Measurements from ENCODE around the gene ERBB3. TPM values are rescaled to one million over a fixed set of nuclear protein-coding genes. Genes with fewer than 3 reads are reported as not detected.

Gene ERBB3
- total RNA-seq, 1 experiment from 2014 or later, result 32.4 TPM

GRCh38 chr12:56128670-56129205 lies 48.8 kb downstream of the ERBB3 start:
- peak; percentile 65 for DNase-seq
- Histone ChIP-seq H3K36me3 (replicated peaks; ENCODE audit: control insufficient read depth, insufficient read depth, low read length) (peaks cover 27% of the 10 kb centered on the region), H3K4me3 (ENCODE audit: insufficient read depth, low read depth, low read length) (peak overlapping the region; percentile 88), H3K27me3 (ENCODE audit: control insufficient read depth, insufficient read depth, low read length) (no peaks in the 10 kb centered on the region)

DNA sequence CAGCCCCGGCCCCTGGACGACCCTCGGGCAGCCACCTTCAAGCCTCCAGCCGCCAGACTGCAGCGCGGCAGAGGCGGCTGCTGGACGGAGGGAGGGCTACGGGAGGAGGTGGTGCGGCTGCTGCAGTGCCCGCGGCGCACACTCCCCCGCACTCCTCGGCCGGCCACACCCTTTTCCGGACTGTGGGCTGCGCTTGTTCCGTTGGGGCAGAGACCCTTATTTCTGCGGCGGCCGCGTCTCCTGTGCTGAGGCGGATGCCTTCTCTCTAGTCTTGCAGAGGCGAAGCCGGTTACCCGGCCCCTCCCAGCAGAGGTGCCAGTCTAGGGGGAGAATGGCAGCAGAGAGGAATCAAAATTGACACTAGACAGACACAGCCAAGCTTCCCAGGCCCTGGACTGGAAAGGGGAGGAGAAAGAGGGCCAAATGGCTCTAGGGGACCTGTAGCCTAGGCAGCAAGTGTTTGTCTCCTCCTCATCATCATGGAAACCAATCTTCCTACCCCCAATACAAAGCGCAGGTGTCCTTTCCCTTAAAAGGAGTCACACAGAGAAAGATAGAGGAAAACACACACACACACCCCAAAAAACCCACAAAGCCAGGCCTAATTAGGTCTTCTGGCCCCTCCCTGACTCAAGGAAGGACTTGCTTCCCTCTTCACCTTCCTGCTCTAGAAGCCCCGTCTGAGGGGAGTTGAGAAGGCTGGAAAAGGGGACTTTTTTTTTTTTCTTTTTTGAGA lies 49.4 kb downstream of the ERBB3 start:
- H3K4me3 ChIP-seq (ENCODE audit: insufficient read depth, low read depth, low read length), result peak overlapping the region; percentile 88
- peaks cover 33% of the 10 kb centered on the region for H3K36me3 ChIP-seq (replicated peaks; ENCODE audit: control insufficient read depth, insufficient read depth, low read length)
- DNase-seq, result peak; percentile 86
- no peaks in the 10 kb centered on the region for H3K27me3 ChIP-seq (ENCODE audit: control insufficient read depth, insufficient read depth, low read length)

- no peaks in the 10 kb centered on the region for H3K27me3 ChIP-seq (ENCODE audit: control insufficient read depth, insufficient read depth, low read length)
- peak; percentile 15 for DNase-seq
- H3K36me3 ChIP-seq (replicated peaks; ENCODE audit: control insufficient read depth, insufficient read depth, low read length), result peaks cover 34% of the 10 kb centered on the region
- H3K4me3 ChIP-seq (ENCODE audit: insufficient read depth, low read depth, low read length), result no peak overlapping the region
Observed at GRCh38 chr12:56129942-56130495, 50.1 kb downstream of the ERBB3 start.

- Histone ChIP-seq H3K27me3 (ENCODE audit: control insufficient read depth, insufficient read depth, low read length) (no peaks in the 10 kb centered on the region), H3K4me3 (ENCODE audit: insufficient read depth, low read depth, low read length) (no peak overlapping the region), H3K36me3 (replicated peaks; ENCODE audit: control insufficient read depth, insufficient read depth, low read length) (peaks cover 34% of the 10 kb centered on the region)
- no peak for DNase-seq
Observed at GRCh38 chr12:56130876-56131275, 50.9 kb downstream of the ERBB3 start.

DNA sequence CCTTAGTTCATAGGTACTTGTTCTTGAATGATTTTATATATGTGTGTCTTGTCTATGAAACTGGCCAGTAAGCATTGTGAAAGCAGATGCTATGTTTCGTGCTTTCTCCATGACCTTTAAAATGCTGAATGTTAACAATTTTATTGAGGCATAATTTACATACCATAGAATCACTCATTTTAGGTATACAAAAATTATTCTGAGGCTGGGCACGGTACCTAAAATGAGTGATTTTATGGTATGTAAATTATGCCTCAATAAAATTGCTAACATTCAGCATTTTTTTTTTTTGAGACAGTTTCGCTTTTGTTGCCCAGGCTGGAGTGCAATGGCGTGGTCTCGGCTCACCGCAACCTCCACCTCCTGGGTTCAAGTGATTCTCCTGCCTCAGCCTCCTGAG lies 54.9 kb downstream of the ERBB3 start:
- Histone ChIP-seq H3K27me3 (ENCODE audit: control insufficient read depth, insufficient read depth, low read length) (no peaks in the 10 kb centered on the region), H3K4me3 (ENCODE audit: insufficient read depth, low read depth, low read length) (no peak overlapping the region), H3K36me3 (replicated peaks; ENCODE audit: control insufficient read depth, insufficient read depth, low read length) (peaks cover 54% of the 10 kb centered on the region)
- no peak for DNase-seq

DNA sequence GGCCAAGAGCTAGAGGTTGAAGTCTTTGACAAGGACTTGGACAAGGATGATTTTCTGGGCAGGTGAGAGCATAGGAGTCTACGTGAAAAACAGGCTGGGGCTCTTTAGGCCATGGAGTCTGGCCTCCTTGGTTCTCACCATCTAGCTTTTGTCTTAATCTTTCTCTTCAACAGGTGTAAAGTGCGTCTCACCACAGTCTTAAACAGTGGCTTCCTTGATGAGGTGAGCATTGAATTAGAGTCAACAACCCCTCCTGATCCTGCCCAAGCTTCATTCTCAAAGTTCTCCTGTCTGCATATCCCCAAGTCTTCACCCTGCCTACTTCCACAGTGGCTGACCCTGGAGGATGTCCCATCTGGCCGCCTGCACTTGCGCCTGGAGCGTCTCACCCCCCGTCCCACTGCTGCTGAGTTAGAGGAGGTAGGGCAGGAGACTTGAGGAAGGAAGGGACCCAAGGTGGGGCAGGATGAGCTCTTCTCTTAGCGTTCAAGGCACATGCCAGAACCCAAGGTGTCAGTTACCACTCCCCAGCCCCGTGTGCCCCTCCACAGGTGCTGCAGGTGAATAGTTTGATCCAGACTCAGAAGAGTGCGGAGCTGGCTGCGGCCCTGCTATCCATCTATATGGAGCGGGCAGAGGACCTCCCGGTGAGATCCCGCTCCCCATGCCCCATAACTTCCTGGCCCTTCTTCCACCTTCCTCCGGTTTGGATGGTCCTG lies 58.0 kb downstream of the ERBB3 start:
- peaks cover 45% of the 10 kb centered on the region for H3K36me3 ChIP-seq (replicated peaks; ENCODE audit: control insufficient read depth, insufficient read depth, low read length)
- no peak overlapping the region for H3K4me3 ChIP-seq (ENCODE audit: insufficient read depth, low read depth, low read length)
- no peaks in the 10 kb centered on the region for H3K27me3 ChIP-seq (ENCODE audit: control insufficient read depth, insufficient read depth, low read length)
- DNase-seq, result no peak

GRCh38 chr12:56141946-56142784 lies 62.2 kb downstream of the ERBB3 start:
- Histone ChIP-seq H3K27me3 (ENCODE audit: control insufficient read depth, insufficient read depth, low read length) (no peaks in the 10 kb centered on the region), H3K36me3 (replicated peaks; ENCODE audit: control insufficient read depth, insufficient read depth, low read length) (peaks cover 44% of the 10 kb centered on the region), H3K4me3 (ENCODE audit: insufficient read depth, low read depth, low read length) (no peak overlapping the region)
- DNase-seq, result no peak

DNA sequence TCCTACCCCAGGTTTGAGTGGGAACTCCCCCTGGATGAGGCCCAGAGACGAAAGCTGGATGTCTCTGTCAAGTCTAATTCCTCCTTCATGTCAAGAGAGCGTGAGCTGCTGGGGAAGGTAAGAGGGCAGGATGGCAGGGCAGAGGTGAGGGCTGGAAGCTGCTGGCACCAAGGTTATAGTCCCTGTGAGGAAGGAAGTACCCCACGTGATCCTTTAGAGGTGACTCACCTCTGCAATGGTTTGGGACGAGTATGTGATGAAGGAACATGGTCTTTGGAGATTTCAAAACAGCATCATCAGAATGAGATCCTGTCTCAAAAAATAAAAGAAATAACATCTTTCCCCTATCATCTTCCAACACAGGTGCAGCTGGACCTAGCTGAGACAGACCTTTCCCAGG lies 63.3 kb downstream of the ERBB3 start:
- Histone ChIP-seq H3K4me3 (ENCODE audit: insufficient read depth, low read depth, low read length) (no peak overlapping the region), H3K36me3 (replicated peaks; ENCODE audit: control insufficient read depth, insufficient read depth, low read length) (peaks cover 36% of the 10 kb centered on the region), H3K27me3 (ENCODE audit: control insufficient read depth, insufficient read depth, low read length) (no peaks in the 10 kb centered on the region)
- DNase-seq, result no peak

DNA sequence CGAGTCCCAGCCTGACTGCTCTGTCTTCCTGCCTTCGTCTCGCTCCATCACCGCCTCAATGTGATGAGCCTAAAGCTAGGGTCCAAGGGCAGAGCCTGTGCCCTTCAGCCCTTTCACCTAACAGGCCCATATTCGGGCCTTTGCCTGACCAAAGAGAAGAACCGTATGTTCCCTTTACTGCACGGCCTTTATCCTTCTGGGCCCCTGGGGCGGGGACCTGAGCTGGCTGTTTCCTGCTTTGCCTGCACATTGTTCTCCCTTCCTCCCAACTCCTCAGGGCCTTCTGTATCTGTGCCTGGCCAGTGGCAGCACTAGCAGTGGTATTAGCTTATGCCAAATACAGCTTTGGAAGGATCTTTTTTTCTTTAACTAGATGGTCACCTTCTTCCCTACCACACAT lies 63.9 kb downstream of the ERBB3 start:
- DNase-seq, result no peak
- H3K36me3 ChIP-seq (replicated peaks; ENCODE audit: control insufficient read depth, insufficient read depth, low read length), result peaks cover 29% of the 10 kb centered on the region
- H3K4me3 ChIP-seq (ENCODE audit: insufficient read depth, low read depth, low read length), result no peak overlapping the region
- no peaks in the 10 kb centered on the region for H3K27me3 ChIP-seq (ENCODE audit: control insufficient read depth, insufficient read depth, low read length)

DNA sequence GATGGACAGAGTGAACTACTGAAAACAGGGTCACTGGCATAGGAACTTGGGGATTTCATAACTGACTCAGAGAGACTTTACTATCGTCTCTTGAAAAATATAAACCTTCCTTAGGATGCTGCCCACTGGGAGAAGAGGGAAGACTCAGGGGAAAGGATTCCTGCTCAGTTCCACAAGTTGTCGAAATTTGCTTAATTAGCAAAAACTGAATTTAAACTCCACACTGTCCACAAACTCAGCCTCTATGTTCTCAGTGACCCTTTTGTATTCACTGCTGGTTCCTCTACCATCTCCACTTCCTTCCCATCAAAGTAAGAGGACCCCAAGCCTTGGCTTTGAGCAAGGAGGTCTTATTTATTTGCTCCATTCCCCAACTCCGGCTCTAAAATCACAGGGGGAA lies 65.3 kb downstream of the ERBB3 start:
- Histone ChIP-seq H3K36me3 (replicated peaks; ENCODE audit: control insufficient read depth, insufficient read depth, low read length) (peaks cover 26% of the 10 kb centered on the region), H3K27me3 (ENCODE audit: control insufficient read depth, insufficient read depth, low read length) (no peaks in the 10 kb centered on the region), H3K4me3 (ENCODE audit: insufficient read depth, low read depth, low read length) (no peak overlapping the region)
- DNase-seq, result no peak

DNA sequence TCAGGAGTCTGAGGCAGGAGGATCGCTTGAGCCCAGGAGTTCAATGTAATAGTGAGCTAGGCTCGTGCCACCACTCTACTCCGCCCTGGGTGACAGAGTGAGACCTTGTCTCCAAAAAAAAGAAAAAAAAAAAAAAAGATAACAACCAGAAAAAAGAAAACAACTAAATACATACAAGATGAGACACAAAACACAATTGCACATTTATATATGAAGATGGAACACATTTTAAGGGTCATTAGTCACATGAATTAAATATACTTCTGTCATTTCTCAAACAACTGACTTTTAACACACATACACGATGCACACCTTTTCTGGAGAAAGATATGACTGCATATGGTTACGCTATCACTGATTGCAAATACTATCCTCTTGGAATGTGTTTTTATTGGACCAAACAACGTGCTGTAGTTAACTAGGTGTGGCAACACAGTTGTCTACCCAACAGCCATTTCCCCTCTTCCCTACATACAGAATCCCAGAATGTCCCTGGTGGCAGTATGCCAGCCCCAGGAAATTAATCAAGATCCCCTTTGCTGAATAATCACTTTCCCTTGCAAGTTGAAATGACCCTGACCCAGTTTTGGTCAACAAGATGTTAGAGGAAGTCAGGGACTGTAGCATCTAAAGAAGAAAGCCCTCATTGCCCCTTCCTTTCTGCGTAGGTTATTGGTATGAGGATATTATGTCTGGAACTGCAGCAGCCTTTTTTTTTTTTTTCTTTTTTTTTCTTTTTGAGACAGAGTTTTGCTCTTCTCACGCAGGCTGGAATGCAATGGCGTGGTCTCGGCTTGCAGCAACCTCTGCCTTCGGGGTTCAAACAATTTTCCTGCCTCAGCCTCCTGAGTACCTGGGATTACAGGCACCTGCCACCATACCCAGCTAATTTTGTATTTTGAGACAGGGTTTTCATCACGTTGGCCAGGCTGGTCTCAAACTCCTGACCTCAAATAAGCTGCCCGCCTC lies 66.8 kb downstream of the ERBB3 start:
- Histone ChIP-seq H3K27me3 (ENCODE audit: control insufficient read depth, insufficient read depth, low read length) (no peaks in the 10 kb centered on the region), H3K36me3 (replicated peaks; ENCODE audit: control insufficient read depth, insufficient read depth, low read length) (peaks cover 23% of the 10 kb centered on the region), H3K4me3 (ENCODE audit: insufficient read depth, low read depth, low read length) (no peak overlapping the region)
- no peak for DNase-seq

- no peak overlapping the region for H3K4me3 ChIP-seq (ENCODE audit: insufficient read depth, low read depth, low read length)
- no peaks in the 10 kb centered on the region for H3K27me3 ChIP-seq (ENCODE audit: control insufficient read depth, insufficient read depth, low read length)
- peaks cover 5% of the 10 kb centered on the region for H3K36me3 ChIP-seq (replicated peaks; ENCODE audit: control insufficient read depth, insufficient read depth, low read length)
- DNase-seq, result no peak
Observed at GRCh38 chr12:56150563-56150962, 70.6 kb downstream of the ERBB3 start.

- peaks cover 7% of the 10 kb centered on the region for H3K36me3 ChIP-seq (replicated peaks; ENCODE audit: control insufficient read depth, insufficient read depth, low read length)
- H3K27me3 ChIP-seq (ENCODE audit: control insufficient read depth, insufficient read depth, low read length), result no peaks in the 10 kb centered on the region
- peak overlapping the region; percentile 70 for H3K4me3 ChIP-seq (ENCODE audit: insufficient read depth, low read depth, low read length)
- peak; percentile 84 for DNase-seq
Observed at GRCh38 chr12:56151672-56152131, 71.7 kb downstream of the ERBB3 start.
